Motor neuron (in vitro differentiated cells): ENCODE results near the gene CACNA2D1. TPM values are rescaled to one million over a fixed set of nuclear protein-coding genes. Genes with fewer than 3 reads are reported as not detected.

ENCODE experiments used
- ATAC-seq, 8 experiments: fragments of 200-7000 bp; cut with Tn5 transposase; replicated peaks in 6 of 8; 2 replicates each; pipeline ENCODE4 v1.8.0; 2021; ENCODE audit warnings: mild to moderate bottlenecking in 8 of 8, moderate library complexity in 8 of 8
- H3K27ac ChIP-seq, 2 donors: fragments of 250-450 bp; sonication (Bioruptor Pico); 2 replicates each; pipeline ENCODE4 v1.9.0; 2021; ENCODE audit warnings: antibody characterized with exemption in 2 of 2, mild to moderate bottlenecking in 2 of 2, moderate library complexity in 1 of 2
- H3K4me1 ChIP-seq, 2 donors: fragments of 250-450 bp; sonication (Bioruptor Pico); replicated peaks in 1 of 2; 2 replicates each; pipeline ENCODE4 v1.6.1; 2021; ENCODE audit warnings: antibody characterized with exemption in 2 of 2, mild to moderate bottlenecking in 2 of 2, moderate library complexity in 1 of 2
- H3K4me3 ChIP-seq, 5 donors: fragments of 250-450 bp; sonication (Bioruptor Pico); 2 replicates each; pipeline ENCODE4 v1.9.0; 2021; ENCODE audit warnings: antibody characterized with exemption in 5 of 5, mild to moderate bottlenecking in 5 of 5, moderate library complexity in 4 of 5
- WGBS, 10 experiments: fragments of 450-650 bp; shearing (Covaris generic); methylation state at CpG; one replicate each; pipeline ENCODE4 v1.0.0; 2022; 5-methylcytosine and 5-hydroxymethylcytosine counted together
- in situ Hi-C, 9 experiments: fragments of 400-800 bp; cut with MboI; loops; one replicate each; pipeline ENCODE4 v1.15.0; 2021; ENCODE audit warnings: low sequenced_read_pairs in 9 of 9, low pct_unique_long_range_greater_than_20kb in 2 of 9; ENCODE audit not compliant: unreplicated experiment in 9 of 9
- total RNA-seq, 8 experiments: library from RNA; unstranded; fragments of 300-600 nt; gene quantifications; 2 replicates each; pipeline versions ENCODE4 v1.2.3 to v1.2.4, GENCODE V29; 2022

Gene CACNA2D1
- total RNA-seq, 8 experiments from 2014 or later = 9.7 to 72.9 (median 27.1) TPM

GRCh38 chr7:82430500-82431465, 12.8 kb downstream of the CACNA2D1 start:
- in situ Hi-C loops = no loop called here
- Histone ChIP-seq H3K27ac (no peak overlapping the region), H3K4me3 (no peak overlapping the region), H3K4me1 (peaks cover 2 to 12% of the 10 kb centered on the region in 2 donors)
- 35 to 100% (median 67%) methylated on average over 3 to 9 of the region's 9 CpGs for WGBS, 10 experiments
- ATAC-seq = no peak

- Histone ChIP-seq H3K4me3 (no peak overlapping the region), H3K4me1 (peaks cover 2 to 12% of the 10 kb centered on the region in 2 donors), H3K27ac (no peak overlapping the region)
- 37 to 83% (median 59%) methylated on average over 1 to 5 of the region's 5 CpGs; no CpG with 5 or more reads in 2 of the 10 experiments for WGBS, 10 experiments
- in situ Hi-C loops = no loop called here
- peak in 4 of 8 experiments; percentile 41 to 76 (median 64) for ATAC-seq
These were observed 14.2 kb downstream of the CACNA2D1 start for GRCh38 chr7:82429408-82429807.

- 50 to 100% (median 93%) methylated on average over 1 to 2 of the region's 2 CpGs; no CpG with 5 or more reads in 1 of the 10 experiments for WGBS, 10 experiments
- Histone ChIP-seq H3K27ac (no peak overlapping the region), H3K4me1 (peaks cover 2 to 13% of the 10 kb centered on the region in 2 donors), H3K4me3 (no peak overlapping the region)
- ATAC-seq = peak in 2 of 8 experiments; percentile 52 to 57
- in situ Hi-C loops = no loop called here
These were observed 15.2 kb downstream of the CACNA2D1 start for GRCh38 chr7:82428186-82428961.

- in situ Hi-C loops = no loop called here
- ATAC-seq = no peak
These were observed 20.1 kb downstream of the CACNA2D1 start for GRCh38 chr7:82423446-82423845.

GRCh38 chr7:82419200-82419599, 24.4 kb downstream of the CACNA2D1 start:
- Histone ChIP-seq H3K4me3 (no peak overlapping the region), H3K27ac (no peak overlapping the region), H3K4me1 (peaks cover 2 to 7% of the 10 kb centered on the region in 2 donors)
- in situ Hi-C loops = no loop called here
- ATAC-seq = peak in 1 of 8 experiments; percentile 56
- 100% methylated on average over 1 of the region's 1 CpG; no CpG with 5 or more reads in 7 of the 10 experiments for WGBS, 10 experiments

More at GRCh38 chr7:82423446-82423845, 20.1 kb downstream of the CACNA2D1 start:
- Histone ChIP-seq H3K4me3 (no peak overlapping the region), H3K4me1 (peaks cover 0 to 7% of the 10 kb centered on the region in 2 donors), H3K27ac (no peak overlapping the region)
- 52 to 94% (median 79%) methylated on average over 3 to 5 of the region's 5 CpGs for WGBS, 10 experiments

GRCh38 chr7:82417898-82418297, 25.7 kb downstream of the CACNA2D1 start:
- 56 to 100% (median 83%) methylated on average over 1 of the region's 1 CpG; no CpG with 5 or more reads in 3 of the 10 experiments for WGBS, 10 experiments
- ATAC-seq = no peak
- in situ Hi-C loops = no loop called here

GRCh38 chr7:82416402-82416801, 27.2 kb downstream of the CACNA2D1 start:
- Histone ChIP-seq H3K4me3 (no peak overlapping the region), H3K4me1 (peaks cover 6 to 15% of the 10 kb centered on the region in 2 donors), H3K27ac (no peak overlapping the region)
- in situ Hi-C loops = no loop called here
- no peak for ATAC-seq
- WGBS, 10 experiments = 100% methylated on average over 1 of the region's 1 CpG; no CpG with 5 or more reads in 6 of the 10 experiments

More at GRCh38 chr7:82417898-82418297, 25.7 kb downstream of the CACNA2D1 start:
- Histone ChIP-seq H3K4me3 (no peak overlapping the region), H3K4me1 (peaks cover 6 to 15% of the 10 kb centered on the region in 2 donors), H3K27ac (no peak overlapping the region)

- in situ Hi-C loops = no loop called here
- WGBS, 10 experiments = 67 to 100% (median 91%) methylated on average over 1 to 3 of the region's 3 CpGs; no CpG with 5 or more reads in 2 of the 10 experiments
- H3K4me1 ChIP-seq = peaks cover 6 to 13% of the 10 kb centered on the region in 2 donors
These were observed 29.2 kb downstream of the CACNA2D1 start for GRCh38 chr7:82414389-82414788.

GRCh38 chr7:82413237-82413636, 30.3 kb downstream of the CACNA2D1 start:
- Histone ChIP-seq H3K4me1 (peaks cover 6 to 13% of the 10 kb centered on the region in 2 donors), H3K27ac (no peak overlapping the region), H3K4me3 (no peak overlapping the region)
- in situ Hi-C loops = no loop called here
- peak in 1 of 8 experiments; percentile 26 for ATAC-seq

More at GRCh38 chr7:82414389-82414788, 29.2 kb downstream of the CACNA2D1 start:
- Histone ChIP-seq H3K4me3 (no peak overlapping the region), H3K27ac (no peak overlapping the region)
- ATAC-seq = peak in 1 of 8 experiments; percentile 57

GRCh38 chr7:82411732-82412131, 31.8 kb downstream of the CACNA2D1 start:
- peak in 1 of 8 experiments; percentile 27 for ATAC-seq
- in situ Hi-C loops = no loop called here
- no peak overlapping the region for H3K4me3 ChIP-seq
- WGBS, 10 experiments = 60 to 100% (median 80%) methylated on average over 1 to 2 of the region's 2 CpGs; no CpG with 5 or more reads in 2 of the 10 experiments
- H3K4me1 ChIP-seq = peaks cover 6 to 13% of the 10 kb centered on the region in 2 donors
- H3K27ac ChIP-seq = no peak overlapping the region

GRCh38 chr7:82410461-82410860, 33.1 kb downstream of the CACNA2D1 start:
- 82 to 100% (median 91%) methylated on average over 2 to 9 of the region's 10 CpGs for WGBS, 10 experiments
- Histone ChIP-seq H3K27ac (no peak overlapping the region), H3K4me1 (peaks cover 6 to 13% of the 10 kb centered on the region in 2 donors), H3K4me3 (no peak overlapping the region)
- in situ Hi-C loops = no loop called here
- ATAC-seq = peak in 1 of 8 experiments; percentile 6

GRCh38 chr7:82406937-82407336, 36.6 kb downstream of the CACNA2D1 start:
- peaks cover 0 to 3% of the 10 kb centered on the region in 2 donors for H3K4me1 ChIP-seq
- WGBS, 10 experiments = 60 to 100% (median 86%) methylated on average over 1 of the region's 1 CpG; no CpG with 5 or more reads in 6 of the 10 experiments
- no peak overlapping the region for H3K4me3 ChIP-seq
- no peak overlapping the region for H3K27ac ChIP-seq
- no peak for ATAC-seq
- in situ Hi-C loops = no loop called here
